Measurements from ENCODE around the gene AGO3. TPM values are rescaled to one million over a fixed set of nuclear protein-coding genes. Genes with fewer than 3 reads are reported as not detected.
A peak's percentile ranks its signal among the peaks of the same experiment; 100 is the strongest.

Gene AGO3
- total and polyA plus RNA-seq, 10 of the 15 experiments (the other 5 are each of a cell fraction or from before 2014, with no cell fraction given) = 3.9 to 35.2 (median 12.5) TPM

GRCh38 chr1:35930593-35931445 is at the start of gene AGO3 (continued):
- TF ChIP-seq ZNF687 (IDR thresholded peaks at IDR 0.05) (peak; percentile 94), E2F4 (IDR thresholded peaks at IDR 0.05; ENCODE audit: low read depth, low read length) (no peak), CREB1 (IDR thresholded peaks at IDR 0.05; ENCODE audit: low read depth) (peak; percentile 76), RBBP5 (conservative IDR thresholded peaks at IDR 0.05) (no peak; the same call in 1 of the 2 replicates), SREBF1 (IDR thresholded peaks at IDR 0.05; ENCODE audit: low read length) (no peak; the same call in 1 of the 2 replicates), CTCF (IDR thresholded peaks at IDR 0.05 in 2 of 3, conservative IDR thresholded peaks at IDR 0.05 in 1 of 3; ENCODE audit: control insufficient read depth in 2 of 3, extremely low read depth in 1 of 3, insufficient read depth in 1 of 3, low read depth in 3 of 3, low read length in 3 of 3) (no peak), MAX (IDR thresholded peaks at IDR 0.05; ENCODE audit: low read depth, low read length) (no peak; the same call in 1 of the 2 replicates), MXI1 (IDR thresholded peaks at IDR 0.05; ENCODE audit: low read depth, low read length) (no peak; the same call in 1 of the 2 replicates), NBN (IDR thresholded peaks at IDR 0.05) (no peak), ZBTB33 (IDR thresholded peaks at IDR 0.05) (no peak), BCLAF1 (IDR thresholded peaks at IDR 0.05) (peak; percentile 68; the same call in 1 of the 2 replicates), ATF3 (IDR thresholded peaks at IDR 0.05; ENCODE audit: borderline replicate concordance, extremely low read depth, low read depth, low read length) (no peak), SMC3 (IDR thresholded peaks at IDR 0.05; ENCODE audit: borderline replicate concordance, low read length) (no peak), POLR2A (IDR thresholded peaks at IDR 0.05; ENCODE audit: low read depth, low read length) (peak; percentile 84), HDGF (IDR thresholded peaks at IDR 0.05) (no peak), PAX8 (IDR thresholded peaks at IDR 0.05) (no peak)
